Astrocyte (in vitro differentiated cells and primary cell): ENCODE data around the gene SFTPA2. TPM values are rescaled to one million over a fixed set of nuclear protein-coding genes. Genes with fewer than 3 reads are reported as not detected.
"Not testable (repeated sequence)": the region's sequence is repeated elsewhere in the genome, so short reads cannot be mapped to it uniquely, and the experiment has no call there.

Experiments
- DNase-seq: peaks from one replicate; pipeline ENCODE4 v3.0.0-alpha.2; 2010; ENCODE audit warnings: low read depth
- FAIRE-seq: peaks from 2 replicates; lab custom pipeline; 2011; peaks lifted over from hg19 to GRCh38; lab: Jason Lieb, UNC
- H2AFZ ChIP-seq: 2 replicates; pipeline ENCODE4 v1.6.0; 2012; ENCODE audit warnings: low read depth, low read length, inconsistent platforms
- H3K27ac ChIP-seq: 2 replicates; pipeline ENCODE4 v1.5.1; 2011; ENCODE audit warnings: low read depth, low read length, inconsistent platforms
- H3K27me3 ChIP-seq: 2 replicates; pipeline ENCODE4 v1.6.0; 2011; ENCODE audit warnings: low read length, inconsistent platforms; ENCODE audit not compliant: insufficient read depth
- H3K36me3 ChIP-seq: 2 replicates; pipeline ENCODE4 v1.5.1; 2011; ENCODE audit warnings: low read length, inconsistent platforms; ENCODE audit not compliant: insufficient read depth
- H3K4me1 ChIP-seq: 2 replicates; pipeline ENCODE4 v1.5.1; 2011; ENCODE audit warnings: low read length, inconsistent platforms; ENCODE audit not compliant: insufficient read depth
- H3K4me2 ChIP-seq: 2 replicates; pipeline ENCODE4 v1.6.0; 2012; ENCODE audit warnings: low read length, inconsistent platforms
- H3K4me3 ChIP-seq: 2 replicates; pipeline ENCODE4 v1.5.1; 2011; ENCODE audit warnings: low read depth, mild to moderate bottlenecking, low read length, inconsistent platforms; ENCODE audit not compliant: insufficient read depth
- H3K79me2 ChIP-seq: 2 replicates; pipeline ENCODE4 v1.6.0; 2012; ENCODE audit warnings: mild to moderate bottlenecking, low read length, inconsistent platforms; ENCODE audit not compliant: insufficient read depth
- H3K9ac ChIP-seq: 2 replicates; pipeline ENCODE4 v1.6.0; 2012; ENCODE audit warnings: mild to moderate bottlenecking, low read length, inconsistent platforms
- H3K9me3 ChIP-seq: 2 replicates; pipeline ENCODE4 v1.5.1; 2012; ENCODE audit warnings: low read depth, mild to moderate bottlenecking, low read length, inconsistent platforms; ENCODE audit not compliant: insufficient read depth
- H4K20me1 ChIP-seq: 2 replicates; pipeline ENCODE4 v1.6.0; 2012; ENCODE audit warnings: low read length, inconsistent platforms; ENCODE audit not compliant: insufficient read depth
- H3K27ac Mint-ChIP-seq: one replicate; pipeline ENCODE4 v1.8.0; 2021; ENCODE audit warnings: mild to moderate bottlenecking, mixed read lengths; ENCODE audit not compliant: unreplicated experiment
- H3K27me3 Mint-ChIP-seq: one replicate; pipeline ENCODE4 v1.8.0; 2021; ENCODE audit warnings: low read depth, mixed read lengths; ENCODE audit not compliant: unreplicated experiment
- H3K36me3 Mint-ChIP-seq: one replicate; pipeline ENCODE4 v1.8.0; 2021; ENCODE audit warnings: low read depth, mixed read lengths; ENCODE audit not compliant: unreplicated experiment
- H3K4me1 Mint-ChIP-seq: one replicate; pipeline ENCODE4 v1.8.0; 2021; ENCODE audit warnings: low read depth, mixed read lengths; ENCODE audit not compliant: unreplicated experiment
- H3K4me3 Mint-ChIP-seq: one replicate; pipeline ENCODE4 v1.8.0; 2021; ENCODE audit warnings: mild to moderate bottlenecking, moderate library complexity, mixed read lengths; ENCODE audit not compliant: unreplicated experiment
- H3K9me3 Mint-ChIP-seq: one replicate; pipeline ENCODE4 v1.8.0; 2021; ENCODE audit warnings: mild to moderate bottlenecking, mixed read lengths; ENCODE audit not compliant: unreplicated experiment
- EZH2 ChIP-seq: IDR thresholded peaks from 2 replicates; pipeline ENCODE4 v1.6.1; 2012; ENCODE audit warnings: mild to moderate bottlenecking, low read length, inconsistent platforms; ENCODE audit not compliant: insufficient read depth
- total RNA-seq: library from RNA; stranded (reverse); gene quantifications from 2 replicates; pipeline ENCODE4 v1.2.1, GENCODE V29; 2021
- TF ChIP-seq, protein P1 (sequence below): IDR thresholded peaks from 2 replicates; pipeline ENCODE4 v1.5.1; 2011; ENCODE audit warnings: low read depth, mild to moderate bottlenecking, inconsistent platforms, low read length, moderate library complexity; ENCODE audit not compliant: insufficient read depth

The SFTPA2 gene
- total RNA-seq, 1 donor from 2014 or later, result not detected

DNA sequence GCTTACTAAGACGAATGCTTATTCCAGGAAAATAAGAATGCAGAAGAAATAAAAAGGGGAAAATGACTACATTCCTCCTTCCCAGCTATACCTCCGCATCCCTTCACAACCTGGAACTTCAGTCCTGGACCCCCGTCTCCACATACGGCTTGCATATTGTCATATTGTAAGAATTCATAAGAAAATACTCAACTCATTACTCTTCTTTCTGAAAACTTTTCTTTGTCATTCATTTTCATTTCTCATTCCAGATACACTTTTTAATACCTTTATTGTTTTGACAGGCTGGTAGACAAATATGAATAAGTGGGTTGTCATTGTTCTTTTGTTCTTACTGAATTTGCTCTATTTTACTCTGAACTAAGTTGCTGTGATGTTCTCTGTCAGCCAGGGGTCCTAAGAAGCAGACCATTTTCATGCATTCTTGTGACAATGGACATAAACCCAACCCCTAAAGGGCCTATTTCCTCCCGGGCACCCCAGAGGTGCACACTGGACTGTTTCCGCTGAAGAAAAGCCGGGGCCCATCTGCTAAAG is 23.3 kb upstream of the SFTPA2 start:
- Histone ChIP-seq H3K36me3 (no peaks in the 10 kb centered on the region), H3K4me1 (no peaks in the 10 kb centered on the region), H3K9me3 (no peaks in the 10 kb centered on the region), H3K79me2 (no peaks in the 10 kb centered on the region), H2AFZ (no peak overlapping the region), H3K4me3 (no peak overlapping the region), H3K27me3 (peaks cover 6% of the 10 kb centered on the region), H3K27ac (no peak overlapping the region), H3K4me2 (no peak overlapping the region), H3K9ac (no peak overlapping the region), H4K20me1 (no peaks in the 10 kb centered on the region)
- FAIRE-seq, result peak; percentile 56
- Mint-ChIP-seq H3K9me3 (peaks cover 5% of the 10 kb centered on the region), H3K27ac (no peak overlapping the region), H3K4me3 (no peak overlapping the region), H3K4me1 (no peaks in the 10 kb centered on the region), H3K27me3 (peaks cover 25% of the 10 kb centered on the region), H3K36me3 (peaks cover 5% of the 10 kb centered on the region)
- DNase-seq, result no peak
- TF ChIP-seq EZH2, result no peak
- TF ChIP-seq, protein P1, sequence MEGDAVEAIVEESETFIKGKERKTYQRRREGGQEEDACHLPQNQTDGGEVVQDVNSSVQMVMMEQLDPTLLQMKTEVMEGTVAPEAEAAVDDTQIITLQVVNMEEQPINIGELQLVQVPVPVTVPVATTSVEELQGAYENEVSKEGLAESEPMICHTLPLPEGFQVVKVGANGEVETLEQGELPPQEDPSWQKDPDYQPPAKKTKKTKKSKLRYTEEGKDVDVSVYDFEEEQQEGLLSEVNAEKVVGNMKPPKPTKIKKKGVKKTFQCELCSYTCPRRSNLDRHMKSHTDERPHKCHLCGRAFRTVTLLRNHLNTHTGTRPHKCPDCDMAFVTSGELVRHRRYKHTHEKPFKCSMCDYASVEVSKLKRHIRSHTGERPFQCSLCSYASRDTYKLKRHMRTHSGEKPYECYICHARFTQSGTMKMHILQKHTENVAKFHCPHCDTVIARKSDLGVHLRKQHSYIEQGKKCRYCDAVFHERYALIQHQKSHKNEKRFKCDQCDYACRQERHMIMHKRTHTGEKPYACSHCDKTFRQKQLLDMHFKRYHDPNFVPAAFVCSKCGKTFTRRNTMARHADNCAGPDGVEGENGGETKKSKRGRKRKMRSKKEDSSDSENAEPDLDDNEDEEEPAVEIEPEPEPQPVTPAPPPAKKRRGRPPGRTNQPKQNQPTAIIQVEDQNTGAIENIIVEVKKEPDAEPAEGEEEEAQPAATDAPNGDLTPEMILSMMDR, result no peak

DNA sequence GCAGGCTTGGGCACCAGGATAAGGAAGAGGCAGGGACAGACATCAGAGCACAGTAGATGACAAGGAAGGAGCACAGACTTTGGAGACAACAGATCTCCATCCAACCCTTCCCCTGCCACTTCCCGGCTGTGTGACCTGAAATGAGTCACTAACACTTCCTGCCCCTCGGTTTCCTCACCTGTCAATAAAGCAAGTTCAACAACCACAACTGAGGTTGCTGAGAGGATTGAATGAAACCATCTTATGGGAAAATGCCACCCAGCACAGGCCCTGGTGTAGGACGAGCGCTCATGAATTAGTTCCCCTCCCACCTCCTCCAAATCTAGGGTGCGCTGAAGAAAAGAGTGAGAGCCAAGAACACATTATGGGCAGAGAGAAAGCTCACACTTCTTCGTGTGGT is 22.7 kb upstream of the SFTPA2 start:
- H3K36me3 Mint-ChIP-seq, H3K9ac ChIP-seq, DNase-seq, H3K27me3 ChIP-seq, H3K36me3 ChIP-seq, H3K4me2 ChIP-seq, H3K27ac ChIP-seq, H2AFZ ChIP-seq, H3K9me3 Mint-ChIP-seq, H3K4me1 ChIP-seq, H3K27ac Mint-ChIP-seq, H3K9me3 ChIP-seq, H4K20me1 ChIP-seq, H3K4me3 Mint-ChIP-seq, H3K4me3 ChIP-seq, H3K4me1 Mint-ChIP-seq, H3K79me2 ChIP-seq: not testable (repeated sequence)
- peaks cover 24% of the 10 kb centered on the region for H3K27me3 Mint-ChIP-seq
- peak; percentile 45 for FAIRE-seq

DNA sequence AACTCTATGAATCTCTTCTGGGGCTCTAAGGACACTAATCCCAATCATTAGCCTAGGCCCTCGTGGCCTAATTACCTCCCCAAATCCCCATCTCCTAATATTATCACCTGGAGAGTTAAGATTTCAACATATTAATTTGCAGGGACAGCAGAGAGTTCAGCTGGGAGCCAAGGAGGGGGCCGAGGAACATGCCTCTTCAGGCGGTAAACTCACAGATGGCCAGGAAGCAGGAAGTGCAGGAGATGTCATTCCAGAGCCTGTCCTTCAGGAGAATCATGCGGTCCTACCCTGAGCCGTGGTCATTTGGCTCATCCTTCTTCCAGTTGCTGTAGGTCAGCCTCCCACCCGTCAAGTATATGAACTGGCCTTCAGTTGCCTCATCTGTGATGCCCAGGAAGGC is 21.9 kb upstream of the SFTPA2 start:
- no peak overlapping the region for H3K4me2 ChIP-seq
- H4K20me1 ChIP-seq, result no peaks in the 10 kb centered on the region
- no peaks in the 10 kb centered on the region for H3K9me3 ChIP-seq
- Mint-ChIP-seq H3K27ac (no peak overlapping the region), H3K4me3 (no peak overlapping the region), H3K27me3 (peaks cover 23% of the 10 kb centered on the region), H3K36me3 (peaks cover 5% of the 10 kb centered on the region), H3K9me3 (peaks cover 5% of the 10 kb centered on the region), H3K4me1 (no peaks in the 10 kb centered on the region)
- H2AFZ ChIP-seq, result no peak overlapping the region
- H3K4me3 ChIP-seq, result no peak overlapping the region
- no peak overlapping the region for H3K9ac ChIP-seq
- FAIRE-seq (no peak), DNase-seq (no peak)
- H3K79me2 ChIP-seq, result no peaks in the 10 kb centered on the region
- H3K36me3 ChIP-seq, result no peaks in the 10 kb centered on the region
- no peaks in the 10 kb centered on the region for H3K4me1 ChIP-seq
- peaks cover 10% of the 10 kb centered on the region for H3K27me3 ChIP-seq
- TF ChIP-seq, protein P1, result no peak
- TF ChIP-seq EZH2, result no peak
- H3K27ac ChIP-seq, result no peak overlapping the region
